ENCODE measurements around the gene WNT9B.

- no peak for TF ChIP-seq CTCF (IDR thresholded peaks at IDR 0.05; ENCODE audit: insufficient read depth, low read length, poor library complexity, severe bottlenecking)
- no peak for TF ChIP-seq EZH2phosphoT487 (conservative IDR thresholded peaks at IDR 0.05; ENCODE audit: low read length)
Observed at GRCh38 chr17:46877466-46877865, 26.1 kb downstream of the WNT9B start.
